ENCODE data around the gene GOLGA6A. TPM values are rescaled to one million over a fixed set of nuclear protein-coding genes. Genes with fewer than 3 reads are reported as not detected.
A peak's percentile ranks its signal among the peaks of the same experiment; 100 is the strongest.

Gene GOLGA6A
- total RNA-seq, 1 experiment from 2014 or later = 6.0 TPM

GRCh38 chr15:74127255-74127953 lies 45.1 kb upstream of the GOLGA6A start (continued):
- no peak for TF ChIP-seq MLX (CRISPR knock-in tag; IDR thresholded peaks at IDR 0.05)
- TF ChIP-seq ZNF532 (CRISPR knock-in tag; IDR thresholded peaks at IDR 0.05; ENCODE audit: borderline replicate concordance) = no peak
- no peak for TF ChIP-seq GRHL2 (CRISPR knock-in tag; IDR thresholded peaks at IDR 0.05; ENCODE audit: insufficient replicate concordance, severe bottlenecking)
- TF ChIP-seq E2F4 (CRISPR knock-in tag; IDR thresholded peaks at IDR 0.05; ENCODE audit: borderline replicate concordance, low read depth) = no peak
- 0 out of 2 replicates have a peak, but pooled peaks have one; percentile 37 for TF ChIP-seq MYBL2 (CRISPR knock-in tag; IDR thresholded peaks at IDR 0.05)
- peak; percentile 29; the same call in 1 of the 2 replicates for TF ChIP-seq ZNF281 (CRISPR knock-in tag; IDR thresholded peaks at IDR 0.05)
- TF ChIP-seq OVOL2 (CRISPR knock-in tag; IDR thresholded peaks at IDR 0.05; ENCODE audit: borderline replicate concordance) = no peak
- no peak for TF ChIP-seq AFF4 (CRISPR knock-in tag; IDR thresholded peaks at IDR 0.05; ENCODE audit: borderline replicate concordance)
- peak; percentile 52; the same call in 1 of the 2 replicates for TF ChIP-seq FOXK1 (CRISPR knock-in tag; IDR thresholded peaks at IDR 0.05)
- no peak for TF ChIP-seq PREB (CRISPR knock-in tag; IDR thresholded peaks at IDR 0.05; ENCODE audit: borderline replicate concordance)
- TF ChIP-seq GABPB1 (CRISPR knock-in tag; IDR thresholded peaks at IDR 0.05) = no peak
- TF ChIP-seq IRF1 (CRISPR knock-in tag; IDR thresholded peaks at IDR 0.05) = no peak
- TF ChIP-seq MAX (CRISPR knock-in tag; IDR thresholded peaks at IDR 0.05) = peak; percentile 75
- TF ChIP-seq IRF2 (CRISPR knock-in tag; IDR thresholded peaks at IDR 0.05; ENCODE audit: borderline replicate concordance, low read depth) = no peak
- TF ChIP-seq ZBTB21 (CRISPR knock-in tag; IDR thresholded peaks at IDR 0.05; ENCODE audit: borderline replicate concordance) = peak; percentile 85
- no peak for TF ChIP-seq JAZF1 (CRISPR knock-in tag; IDR thresholded peaks at IDR 0.05)
- TF ChIP-seq SOX15 (CRISPR knock-in tag; IDR thresholded peaks at IDR 0.05) = no peak
- TF ChIP-seq EMX1 (CRISPR knock-in tag; IDR thresholded peaks at IDR 0.05) = no peak
